Measurements from ENCODE around the gene THRB. TPM values are rescaled to one million over a fixed set of nuclear protein-coding genes. Genes with fewer than 3 reads are reported as not detected.

Gene THRB
- total RNA-seq, 6 experiments from 2014 or later, result 14.5 to 29.5 (median 17.3) TPM

GRCh38 chr3:24286405-24286804 lies 208.2 kb downstream of the THRB start:
- no peaks in the 10 kb centered on the region for H3K27me3 ChIP-seq
- no peak for TF ChIP-seq POLR2A (IDR thresholded peaks at IDR 0.05)
- TF ChIP-seq CTCF (IDR thresholded peaks at IDR 0.05), result no peak
- no peaks in the 10 kb centered on the region for H3K36me3 ChIP-seq
- 58% methylated on average over 3 of the region's 3 CpGs for WGBS (ENCODE audit: insufficient coverage, low coverage, low lambda C conversion rate, missing lambda C conversion rate)
- H3K27ac ChIP-seq, result peak overlapping the region in 1 of 3 donors; percentile 5
- intact Hi-C loops (cut with DNase I), result no loop called here
- no peaks in the 10 kb centered on the region for H3K9me3 ChIP-seq
- DNase-seq, result no peak
- peak in 3 of 4 donors; percentile 37 to 78 (median 52) for ATAC-seq
- no peak overlapping the region for H3K4me3 ChIP-seq
- H3K4me1 ChIP-seq, result peaks cover 0 to 17% (median 0%) of the 10 kb centered on the region in 4 donors

GRCh38 chr3:24278543-24278942 lies 216.1 kb downstream of the THRB start:
- ATAC-seq (no peak), DNase-seq (no peak)
- no peak overlapping the region for H3K27ac ChIP-seq
- no peak overlapping the region for H3K4me3 ChIP-seq
- no peak for TF ChIP-seq POLR2A (IDR thresholded peaks at IDR 0.05)
- intact Hi-C loops (cut with DNase I), result loop anchor here in 1 of 2 donors (10.0 kb wide), 1 partner anchor 76 kb away; no protein-coding TSS in a partner anchor
- H3K4me1 ChIP-seq, result peaks cover 0 to 29% (median 0%) of the 10 kb centered on the region in 4 donors
- H3K27me3 ChIP-seq, result no peaks in the 10 kb centered on the region
- H3K36me3 ChIP-seq, result no peaks in the 10 kb centered on the region
- no peaks in the 10 kb centered on the region for H3K9me3 ChIP-seq
- WGBS (ENCODE audit: insufficient coverage, low coverage, low lambda C conversion rate, missing lambda C conversion rate), result 82% methylated on average over 1 of the region's 1 CpG

GRCh38 chr3:24273491-24273890 lies 221.2 kb downstream of the THRB start:
- H3K9me3 ChIP-seq, result no peaks in the 10 kb centered on the region
- H3K27ac ChIP-seq, result peak overlapping the region; percentile 56 to 86 (median 72)
- no peaks in the 10 kb centered on the region for H3K27me3 ChIP-seq
- peaks cover 0 to 37% (median 3%) of the 10 kb centered on the region in 4 donors for H3K4me1 ChIP-seq
- ATAC-seq (peak; percentile 87 to 95 (median 91)), DNase-seq (peak in 2 of 3 donors; percentile 31 to 70)
- intact Hi-C loops (cut with DNase I), result loop anchor here in 1 of 2 donors (10.0 kb wide), 1 partner anchor 81 kb away; no protein-coding TSS in a partner anchor
- TF ChIP-seq POLR2A (IDR thresholded peaks at IDR 0.05) (no peak), CTCF (IDR thresholded peaks at IDR 0.05) (no peak)
- H3K36me3 ChIP-seq, result no peaks in the 10 kb centered on the region
- H3K4me3 ChIP-seq, result peak overlapping the region in 1 of 3 donors; percentile 17
- WGBS (ENCODE audit: insufficient coverage, low coverage, low lambda C conversion rate, missing lambda C conversion rate), result 30% methylated on average over 2 of the region's 2 CpGs

- peak overlapping the region; percentile 56 to 86 (median 72) for H3K27ac ChIP-seq
- intact Hi-C loops (cut with DNase I), result loop anchor here in 1 of 2 donors (10.0 kb wide), 1 partner anchor 82 kb away; no protein-coding TSS in a partner anchor
Measured at GRCh38 chr3:24272875-24273274, 221.8 kb downstream of the THRB start.

More at GRCh38 chr3:24272875-24273274, 221.8 kb downstream of the THRB start:
- Histone ChIP-seq H3K4me3 (peak overlapping the region in 1 of 3 donors; percentile 17), H3K9me3 (no peaks in the 10 kb centered on the region), H3K36me3 (no peaks in the 10 kb centered on the region), H3K4me1 (peaks cover 0 to 37% (median 3%) of the 10 kb centered on the region in 4 donors), H3K27me3 (no peaks in the 10 kb centered on the region)
- TF ChIP-seq POLR2A (IDR thresholded peaks at IDR 0.05) (no peak), CTCF (IDR thresholded peaks at IDR 0.05) (no peak)
- no peak for DNase-seq
- 28% methylated on average over 2 of the region's 2 CpGs for WGBS (ENCODE audit: insufficient coverage, low coverage, low lambda C conversion rate, missing lambda C conversion rate)
- ATAC-seq, result peak; percentile 60 to 79 (median 75)
